NCI-H510A treated with DMSO at 0.1 percent for 48 hours (cell line): ENCODE data around the gene RNF4.
"Not testable (repeated sequence)": the region's sequence is repeated elsewhere in the genome, so short reads cannot be mapped to it uniquely, and the experiment has no call there.

Experiments
- DNase-seq: peaks from one replicate; lab custom pipeline; 2025; lab: John Stamatoyannopoulos, UW

The RNF4 gene

DNA sequence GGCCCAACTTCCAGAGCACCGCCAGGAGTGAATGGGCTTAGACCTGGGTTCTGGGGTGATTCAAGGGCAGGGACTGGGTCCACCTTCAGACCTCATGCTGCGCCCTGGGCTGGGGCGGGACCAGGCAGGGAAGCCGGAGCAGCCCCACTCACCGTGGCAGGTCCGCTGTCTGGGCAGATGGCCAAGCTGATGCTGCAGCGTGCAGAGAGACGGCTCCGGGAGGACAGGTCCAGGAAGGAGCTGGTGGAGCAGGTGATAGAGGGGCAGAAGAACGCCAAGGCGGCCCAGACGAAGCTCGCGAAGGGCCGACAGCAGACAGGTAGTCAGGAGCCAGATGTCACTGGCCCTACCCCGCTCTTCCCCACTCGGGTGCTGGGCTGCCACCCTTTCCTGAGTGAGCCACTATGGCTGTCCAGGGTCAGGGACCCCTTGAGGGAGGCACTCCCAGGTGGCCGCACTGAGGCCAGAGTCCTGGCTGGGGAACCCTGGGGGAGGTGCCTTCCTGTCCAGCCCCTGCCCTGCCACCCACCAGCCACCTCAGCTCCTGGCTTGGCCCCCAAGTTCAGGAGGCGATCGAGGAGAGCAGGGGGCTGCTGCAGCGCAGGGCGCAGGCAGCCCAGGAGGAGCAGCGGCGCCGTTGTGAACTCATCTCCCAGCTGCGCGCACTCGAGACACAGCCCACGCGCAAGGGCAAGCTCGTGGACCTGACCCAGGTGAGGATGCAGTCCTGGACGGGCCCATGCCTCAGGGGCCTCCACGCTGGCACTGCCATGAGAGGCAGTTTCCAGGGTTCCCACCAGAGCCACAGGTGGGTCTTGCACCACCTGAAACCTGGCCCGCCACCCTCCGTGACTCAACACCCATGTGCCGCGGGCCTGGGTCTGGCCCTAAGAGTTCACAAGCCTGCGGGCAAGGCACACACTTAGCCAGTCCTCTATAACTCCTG is 10.1 kb upstream of the RNF4 start:
- no peak for DNase-seq

- no peak for DNase-seq
Observed at GRCh38 chr4:2459589-2460349, 9.1 kb upstream of the RNF4 start.

DNA sequence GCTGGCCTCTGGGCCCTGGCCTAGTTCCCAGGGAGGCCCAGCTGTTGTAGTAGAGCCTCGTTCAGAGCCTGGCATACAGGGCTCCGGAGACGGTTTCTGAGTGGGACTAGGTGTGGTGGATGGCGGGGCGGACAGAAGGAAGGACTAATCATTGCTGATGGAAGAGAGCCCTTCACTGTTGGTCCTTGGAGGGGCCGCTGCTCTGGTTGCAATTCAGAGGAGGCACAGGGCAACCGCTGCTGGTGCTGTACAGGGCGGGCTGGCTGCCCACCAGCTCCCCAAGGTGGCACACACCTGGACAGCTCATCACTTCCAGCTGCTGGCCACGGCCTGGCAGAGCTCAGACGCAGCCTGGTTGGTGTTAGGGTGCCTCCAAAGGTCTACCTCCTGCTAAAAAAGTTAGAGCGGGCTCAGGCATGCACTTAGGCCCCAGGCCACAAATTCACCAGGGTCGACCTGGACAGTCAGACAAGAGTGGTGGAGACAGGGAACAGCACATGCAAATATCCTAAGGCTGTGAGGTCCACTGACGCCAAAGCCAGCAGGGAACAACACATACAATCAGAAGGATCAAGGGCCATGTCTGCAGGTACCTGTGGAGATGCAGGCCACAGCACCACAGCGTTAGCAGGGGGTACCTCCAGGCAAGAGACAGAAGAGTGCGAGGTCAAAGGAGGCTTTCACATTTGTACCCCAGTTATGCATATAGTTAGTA is 7.5 kb upstream of the RNF4 start:
- DNase-seq: no peak

DNA sequence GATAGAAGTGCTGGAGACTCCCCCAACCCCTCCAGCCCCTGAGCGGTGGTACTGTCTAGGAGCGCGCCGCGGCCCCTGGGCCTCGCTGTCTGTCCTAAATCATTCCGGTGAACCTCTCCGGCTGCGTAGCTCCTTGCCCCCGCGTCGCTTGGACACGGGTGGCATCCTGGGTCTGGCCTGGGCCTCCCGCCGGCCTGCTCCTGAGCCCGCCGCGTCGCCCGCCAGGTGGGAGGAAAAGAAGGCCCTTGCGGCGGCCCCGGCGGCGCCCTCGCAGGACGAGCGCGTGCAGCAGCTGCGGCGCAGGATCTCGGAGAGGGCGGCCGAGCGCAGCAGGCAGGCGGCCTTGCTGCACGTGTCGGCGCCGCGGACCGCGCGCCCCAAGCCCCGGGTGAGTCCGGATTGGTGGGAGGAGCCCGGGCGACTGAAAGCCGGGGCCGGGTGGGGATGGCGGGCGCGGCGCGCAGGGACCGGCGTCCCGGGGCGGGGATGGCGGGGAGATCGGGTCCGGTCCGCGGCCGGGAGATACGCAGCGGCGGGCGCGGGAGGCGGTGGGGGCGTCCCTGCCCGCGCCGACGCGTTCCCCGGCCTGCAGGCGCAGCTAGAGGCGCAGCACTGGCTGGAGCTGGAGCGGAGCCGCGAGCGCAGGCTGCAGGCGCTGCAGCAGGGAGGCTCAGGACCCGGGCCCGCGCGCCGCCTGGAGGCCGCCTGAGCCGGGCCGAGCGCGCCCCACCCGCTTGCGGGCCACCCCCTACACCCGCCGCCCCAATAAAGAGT is 6.5 kb upstream of the RNF4 start:
- peak; percentile 29 for DNase-seq

GRCh38 chr4:2462992-2463762 is 5.7 kb upstream of the RNF4 start:
- DNase-seq: no peak

DNA sequence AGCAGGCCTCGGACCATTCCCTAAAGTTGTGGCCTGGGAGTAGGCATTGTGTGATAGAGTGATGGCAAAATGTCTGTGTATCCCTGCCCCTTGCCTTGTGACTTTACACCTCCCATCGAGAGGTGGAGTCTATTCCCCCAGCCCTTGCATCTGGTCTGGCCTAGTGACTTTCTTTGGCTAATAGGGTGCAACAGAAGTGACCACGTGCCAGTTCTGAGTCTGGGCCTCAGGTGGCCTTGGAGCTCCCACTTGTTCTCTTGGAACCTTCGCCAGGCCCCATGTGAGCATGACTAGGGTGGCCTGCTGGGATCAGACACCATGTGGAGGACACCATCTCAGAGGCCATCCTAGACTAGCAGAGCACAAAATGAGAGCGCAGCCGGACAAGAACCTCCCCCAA is 3.9 kb upstream of the RNF4 start:
- no peak for DNase-seq

DNA sequence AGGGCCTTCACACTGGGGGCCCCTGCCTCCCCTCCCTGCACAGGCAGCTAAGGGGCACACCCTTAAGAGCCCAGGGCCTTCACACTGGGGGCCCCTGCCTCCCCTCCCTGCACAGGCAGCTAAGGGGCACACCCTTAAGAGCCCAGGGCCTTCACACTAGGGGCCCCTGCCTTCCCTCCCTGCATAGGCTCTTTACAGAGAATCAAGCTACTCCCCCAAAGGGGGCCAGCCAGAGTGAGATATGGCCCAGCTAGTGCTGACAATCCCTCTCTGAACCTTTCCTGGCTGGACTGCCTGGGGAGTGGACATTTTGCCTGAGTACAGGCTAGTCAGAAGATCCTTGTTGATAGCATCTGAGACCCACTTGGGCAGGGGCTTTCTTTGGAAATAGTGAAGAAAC is 3.4 kb upstream of the RNF4 start:
- not testable (repeated sequence) for DNase-seq

GRCh38 chr4:2469192-2469984 is 482 bp downstream of the RNF4 start:
- peak; percentile 6 for DNase-seq

DNA sequence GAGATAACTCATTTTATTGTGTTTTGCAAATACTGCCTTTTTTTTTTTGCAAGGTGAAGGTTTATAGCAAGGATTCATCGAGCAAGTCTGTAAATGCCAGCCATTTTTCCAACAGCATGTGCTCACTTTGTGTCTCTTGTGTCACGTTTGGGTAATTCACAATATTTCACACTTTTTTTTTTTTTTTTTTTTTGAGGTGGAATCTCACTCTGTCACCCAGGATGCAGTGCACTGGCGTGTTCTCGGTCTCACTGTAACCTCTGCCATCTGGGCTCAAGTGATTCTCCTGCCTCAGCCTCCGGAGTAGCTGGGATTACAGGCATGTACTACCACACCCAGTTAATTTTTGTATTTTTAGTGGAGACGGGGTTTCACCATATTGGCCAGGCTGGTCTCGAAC is 1.9 kb downstream of the RNF4 start:
- no peak for DNase-seq

DNA sequence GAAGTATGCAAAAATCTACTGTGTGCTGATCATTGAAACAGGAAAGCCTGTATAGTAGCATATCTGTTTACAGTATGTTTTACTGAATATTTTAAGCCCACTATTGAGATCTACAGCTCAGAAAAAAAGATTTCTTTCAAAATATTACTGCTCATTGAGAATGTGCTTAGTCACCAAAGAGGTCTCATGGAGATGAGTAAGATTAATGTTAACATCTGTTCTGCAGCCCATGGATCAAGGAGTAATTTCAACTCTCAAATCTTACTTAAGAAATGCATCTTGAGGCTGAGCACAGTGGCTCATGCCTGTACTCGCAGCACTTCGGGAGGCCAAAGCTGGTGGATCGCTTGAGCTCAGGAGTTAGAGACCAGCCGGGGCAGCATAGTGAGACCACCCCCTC is 3.3 kb downstream of the RNF4 start:
- DNase-seq: no peak

GRCh38 chr4:2478229-2478628 is 9.3 kb downstream of the RNF4 start:
- no peak for DNase-seq

GRCh38 chr4:2480649-2481048 is 11.7 kb downstream of the RNF4 start:
- no peak for DNase-seq

- no peak for DNase-seq
Observed at GRCh38 chr4:2482192-2482591, 13.3 kb downstream of the RNF4 start.

- DNase-seq: no peak
Observed at GRCh38 chr4:2482693-2483092, 13.8 kb downstream of the RNF4 start.

GRCh38 chr4:2483237-2483636 is 14.3 kb downstream of the RNF4 start:
- DNase-seq: no peak

GRCh38 chr4:2484185-2484584 is 15.3 kb downstream of the RNF4 start:
- DNase-seq: no peak

GRCh38 chr4:2484993-2485392 is 16.1 kb downstream of the RNF4 start:
- DNase-seq: no peak

- no peak for DNase-seq
Observed at GRCh38 chr4:2485956-2486355, 17.1 kb downstream of the RNF4 start.

- DNase-seq: no peak
Observed at GRCh38 chr4:2486981-2487380, 18.1 kb downstream of the RNF4 start.

DNA sequence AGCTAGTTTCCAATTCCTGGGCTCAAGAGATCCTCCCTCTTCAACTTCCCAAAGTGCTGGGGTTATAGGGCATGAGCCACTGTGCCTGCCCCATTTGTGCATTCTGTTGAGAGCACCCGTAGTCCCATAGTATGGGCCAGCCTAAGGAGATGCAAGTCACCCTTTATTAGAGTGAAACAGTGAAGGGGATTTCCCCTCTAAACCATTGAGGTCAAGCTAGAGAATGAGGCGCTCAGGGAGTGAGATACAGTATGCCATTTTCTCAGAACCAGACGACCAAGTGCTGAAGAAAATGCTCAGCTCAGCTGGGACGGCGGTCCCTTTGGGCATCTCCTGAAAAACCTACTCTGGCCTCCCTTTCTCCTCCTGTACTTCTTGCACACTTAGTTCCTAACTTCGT is 18.7 kb downstream of the RNF4 start:
- no peak for DNase-seq
